Suprapubic skin (tissue), 3 donors: ENCODE results near the gene GPBP1.

ENCODE experiments used
- POLR2A ChIP-seq, 2 donors: fragments of 450-650 bp; IDR thresholded peaks; one replicate each; pipeline ENCODE4 v1.6.1; 2017; ENCODE audit warnings: antibody characterized with exemption in 2 of 2, mild to moderate bottlenecking in 2 of 2, moderate library complexity in 2 of 2
- TF ChIP-seq, protein P1 (sequence below), 2 donors: fragments of 200-600 bp in 1 of 2; fragments of 450-650 bp in 1 of 2; sonication (generic) in 1 of 2; IDR thresholded peaks; one replicate each; pipeline ENCODE4 v1.5.1; 2016 to 2019; ENCODE audit warnings: antibody characterized with exemption in 2 of 2, mild to moderate bottlenecking in 1 of 2, moderate library complexity in 1 of 2

DNA sequence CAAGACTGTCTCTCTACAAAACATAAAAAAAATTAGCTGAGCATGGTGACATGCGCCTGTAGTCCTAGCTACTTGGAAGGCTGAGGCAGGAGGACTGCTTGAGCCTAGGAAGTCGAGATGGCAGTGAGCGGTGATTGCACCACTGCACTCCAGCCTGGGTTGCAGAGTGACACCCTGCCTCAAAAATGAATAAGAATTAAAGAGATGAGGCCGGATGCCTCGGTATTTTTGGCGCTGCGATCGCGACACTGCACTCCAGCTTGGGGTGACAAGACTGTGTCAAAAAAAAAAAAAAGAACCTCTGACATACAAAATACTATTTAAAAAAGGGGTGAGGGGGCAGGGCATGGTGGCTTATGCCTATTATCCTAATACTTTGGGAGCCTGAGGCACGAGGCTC is 7.3 kb downstream of the GPBP1 start:
- TF ChIP-seq, protein P1, sequence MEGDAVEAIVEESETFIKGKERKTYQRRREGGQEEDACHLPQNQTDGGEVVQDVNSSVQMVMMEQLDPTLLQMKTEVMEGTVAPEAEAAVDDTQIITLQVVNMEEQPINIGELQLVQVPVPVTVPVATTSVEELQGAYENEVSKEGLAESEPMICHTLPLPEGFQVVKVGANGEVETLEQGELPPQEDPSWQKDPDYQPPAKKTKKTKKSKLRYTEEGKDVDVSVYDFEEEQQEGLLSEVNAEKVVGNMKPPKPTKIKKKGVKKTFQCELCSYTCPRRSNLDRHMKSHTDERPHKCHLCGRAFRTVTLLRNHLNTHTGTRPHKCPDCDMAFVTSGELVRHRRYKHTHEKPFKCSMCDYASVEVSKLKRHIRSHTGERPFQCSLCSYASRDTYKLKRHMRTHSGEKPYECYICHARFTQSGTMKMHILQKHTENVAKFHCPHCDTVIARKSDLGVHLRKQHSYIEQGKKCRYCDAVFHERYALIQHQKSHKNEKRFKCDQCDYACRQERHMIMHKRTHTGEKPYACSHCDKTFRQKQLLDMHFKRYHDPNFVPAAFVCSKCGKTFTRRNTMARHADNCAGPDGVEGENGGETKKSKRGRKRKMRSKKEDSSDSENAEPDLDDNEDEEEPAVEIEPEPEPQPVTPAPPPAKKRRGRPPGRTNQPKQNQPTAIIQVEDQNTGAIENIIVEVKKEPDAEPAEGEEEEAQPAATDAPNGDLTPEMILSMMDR (IDR thresholded peaks at IDR 0.05), result no peak
- TF ChIP-seq POLR2A (IDR thresholded peaks at IDR 0.05), result no peak
